ENCODE measurements around the gene FLNB.
A peak's percentile ranks its signal among the peaks of the same experiment; 100 is the strongest.

FLNB gene

DNA sequence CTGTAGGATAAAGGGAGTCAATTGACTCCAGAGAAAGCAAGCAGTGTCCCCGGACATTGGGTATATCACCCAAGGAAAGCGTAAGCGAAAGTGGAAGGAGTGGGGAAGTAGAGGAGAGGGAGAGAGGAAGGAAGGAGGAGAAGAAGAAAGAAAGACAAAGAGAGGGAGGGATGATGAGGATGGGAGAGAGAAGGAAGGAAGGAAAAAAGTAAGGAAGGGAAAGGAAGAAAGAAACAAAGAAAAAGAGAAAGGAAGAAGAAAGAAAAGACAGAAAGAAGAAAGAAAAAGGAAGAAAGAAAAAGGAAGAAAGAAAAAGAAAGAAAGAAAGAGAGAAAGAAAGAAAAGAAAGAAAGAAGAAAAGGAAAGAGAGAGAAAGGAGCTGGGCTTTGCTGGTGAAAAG is 201.7 kb downstream of the FLNB start:
- DNase-seq (ENCODE audit: low spot score): no peak

DNA sequence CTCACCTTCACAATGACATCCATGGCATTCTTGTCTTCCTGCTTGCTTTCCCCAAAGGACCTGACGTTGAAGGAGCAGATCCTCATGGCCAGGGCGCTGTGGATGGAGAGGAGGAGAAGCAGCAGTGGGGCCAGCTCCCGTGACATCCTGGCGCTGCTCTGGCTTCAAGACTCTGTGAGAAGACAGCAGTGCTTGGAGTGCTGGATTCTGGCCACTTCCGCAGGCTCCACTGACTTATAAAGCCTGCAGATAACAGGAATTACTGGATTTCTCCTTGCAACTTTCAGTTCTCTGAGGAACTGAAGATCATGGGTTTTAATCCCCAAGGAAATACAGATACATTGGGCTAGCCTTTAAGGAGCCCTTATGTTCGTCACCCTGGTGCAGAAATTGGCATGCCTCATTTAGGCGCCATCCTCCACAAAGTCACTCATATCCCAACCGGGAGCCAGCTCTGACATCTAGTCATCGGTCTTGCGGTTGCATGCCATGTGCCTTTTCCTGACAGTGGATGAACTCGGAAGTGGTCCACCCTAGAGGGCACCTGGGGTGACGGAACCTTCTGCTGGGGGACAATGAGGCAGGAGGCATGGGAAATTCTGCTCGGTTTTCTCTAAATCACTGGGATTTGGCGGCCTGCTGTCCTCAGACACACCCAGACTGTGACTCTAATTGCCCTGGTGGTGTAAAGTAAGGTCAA is 202.7 kb downstream of the FLNB start, which contains the start of gene DNASE1L3:
Gene DNASE1L3, minus strand, starts transcription at position 212 of the 700 bp plus-strand sequence. Its CDS starts 66 bp downstream, at position 146.
- DNase-seq (ENCODE audit: low spot score): no peak

DNA sequence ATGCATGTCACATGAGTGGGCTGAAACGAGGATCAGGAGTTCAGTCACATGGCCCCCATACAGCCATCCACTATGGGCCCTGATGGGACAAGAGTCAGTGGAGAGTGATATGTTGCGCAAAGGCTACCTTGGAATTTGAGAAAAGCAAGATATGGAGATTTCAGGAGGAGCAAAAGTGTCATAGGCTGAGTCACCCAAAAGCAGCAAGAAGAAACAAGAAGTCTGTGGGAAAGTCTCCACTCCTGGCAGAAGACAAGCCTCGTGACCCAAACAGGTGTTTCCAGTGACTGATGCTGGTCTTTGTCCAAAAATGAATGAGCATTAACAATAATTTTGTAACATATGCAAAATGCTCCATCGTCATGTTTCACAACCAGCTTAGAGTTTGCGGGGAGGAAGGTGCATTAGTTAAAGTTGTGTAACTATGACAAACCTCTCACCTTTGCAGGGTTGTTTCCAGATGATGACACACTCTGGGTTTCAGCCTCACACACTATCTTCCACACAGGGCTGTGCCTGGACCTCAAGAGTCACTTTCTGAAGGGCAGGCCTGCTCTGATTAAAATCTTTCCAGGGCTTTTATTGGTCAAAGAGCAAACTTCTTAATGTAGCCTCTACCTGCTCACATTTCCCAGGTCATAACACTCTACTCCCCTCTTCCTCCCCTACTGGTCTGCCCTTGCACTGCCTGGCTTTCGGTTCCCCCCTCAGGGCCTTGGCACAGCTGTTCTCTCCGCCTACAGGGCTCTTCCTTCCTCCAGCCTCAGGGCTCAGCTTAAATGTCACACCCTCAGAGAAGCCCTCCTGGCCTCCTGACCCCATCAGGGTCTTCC is 206.5 kb downstream of the FLNB start:
- peak; percentile 79 for DNase-seq (ENCODE audit: low spot score)

DNA sequence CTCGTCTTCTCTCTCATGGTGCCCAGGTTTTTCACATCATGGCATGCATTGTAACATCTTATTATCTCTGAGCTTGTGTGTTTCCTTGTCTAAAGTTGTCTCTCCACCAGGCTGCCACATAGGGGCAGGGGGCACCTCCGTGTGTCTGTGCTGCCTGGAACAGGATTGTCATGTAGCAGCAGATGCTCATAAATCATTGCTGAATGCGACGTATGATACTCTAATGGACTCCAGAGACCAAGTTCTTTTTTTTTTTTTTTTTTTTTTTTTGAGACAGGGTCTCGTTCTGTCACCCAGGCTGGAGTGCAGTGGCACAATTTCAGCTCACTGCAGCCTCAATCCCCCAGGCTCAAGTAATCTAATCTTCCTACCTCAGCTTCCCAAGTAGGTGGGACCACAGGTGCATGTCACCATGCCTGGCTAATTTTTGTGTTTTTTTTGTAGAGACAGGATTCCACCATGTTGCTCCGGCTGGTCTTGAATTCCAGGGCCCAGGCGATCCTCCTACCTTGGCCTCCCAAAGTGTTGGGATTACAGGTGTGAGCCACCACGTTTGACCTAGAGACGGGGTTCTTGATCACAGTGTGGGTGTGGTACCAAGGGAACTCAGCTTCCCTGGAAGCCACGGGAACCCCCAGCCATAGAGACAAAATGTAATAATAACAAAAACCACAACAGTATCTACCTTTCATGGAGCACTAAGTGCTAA is 207.2 kb downstream of the FLNB start:
- no peak for DNase-seq (ENCODE audit: low spot score)

DNA sequence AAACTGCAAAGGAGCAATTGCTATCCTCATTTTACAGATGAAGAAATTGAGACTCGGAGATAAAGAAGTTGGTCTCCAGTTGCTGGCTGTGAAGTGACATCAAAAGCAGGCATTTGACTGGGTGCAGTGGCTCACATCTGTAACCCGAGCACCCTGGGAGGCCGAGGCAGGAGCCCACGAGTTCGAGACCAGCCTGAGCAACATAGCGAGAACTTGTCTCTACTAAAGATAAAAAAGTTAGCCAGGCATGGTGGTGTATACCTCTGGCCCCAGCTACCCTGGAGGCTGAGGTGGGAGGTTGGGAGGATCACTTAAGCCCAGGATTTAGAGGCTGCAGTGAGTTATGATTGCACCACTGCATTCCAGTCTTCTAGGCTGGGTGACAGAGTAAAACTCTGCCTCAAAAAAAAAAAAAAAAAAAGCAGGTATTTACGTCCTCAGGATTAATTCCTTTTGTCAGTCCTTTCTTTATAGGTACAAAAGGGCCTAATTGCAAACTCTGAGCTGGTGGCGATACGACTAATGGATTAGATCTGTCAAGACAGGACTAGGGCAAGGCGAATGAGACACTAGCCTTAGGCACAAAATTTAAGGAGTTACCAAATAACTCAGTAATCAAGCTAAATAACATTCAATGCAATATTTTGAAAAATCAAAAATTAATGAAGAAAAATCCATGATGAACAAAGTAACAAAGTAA is 208.4 kb downstream of the FLNB start:
- no peak for DNase-seq (ENCODE audit: low spot score)

DNA sequence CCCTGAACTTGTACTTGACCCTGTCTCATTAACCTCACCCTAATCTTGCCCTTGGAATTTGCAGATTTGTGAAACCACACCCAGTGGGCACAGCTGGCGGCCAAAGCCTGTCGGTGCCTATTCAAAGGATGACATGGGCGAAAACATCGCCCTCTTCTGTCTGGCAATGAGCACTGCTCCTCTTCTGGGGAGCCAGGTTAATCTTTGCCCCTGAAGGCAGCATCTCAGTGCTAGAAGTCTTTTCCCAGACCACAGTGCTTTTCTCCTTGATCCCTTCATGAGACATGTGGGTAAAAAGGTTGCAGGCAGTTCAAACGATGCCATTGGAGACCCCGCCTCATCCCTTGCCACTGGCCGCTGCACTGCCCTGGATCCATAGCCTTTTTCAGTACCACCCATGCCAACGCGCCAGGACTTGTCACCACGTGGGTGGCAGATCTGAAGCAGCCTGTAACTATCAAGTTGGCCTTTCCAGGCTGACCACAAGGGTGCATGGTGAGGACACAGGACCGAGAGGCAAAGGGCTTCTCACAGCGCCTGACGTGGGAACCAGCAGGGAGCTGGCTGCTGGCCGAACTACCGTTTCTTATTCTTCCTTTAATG is 209.1 kb downstream of the FLNB start:
- peak; percentile 77 for DNase-seq (ENCODE audit: low spot score)

DNA sequence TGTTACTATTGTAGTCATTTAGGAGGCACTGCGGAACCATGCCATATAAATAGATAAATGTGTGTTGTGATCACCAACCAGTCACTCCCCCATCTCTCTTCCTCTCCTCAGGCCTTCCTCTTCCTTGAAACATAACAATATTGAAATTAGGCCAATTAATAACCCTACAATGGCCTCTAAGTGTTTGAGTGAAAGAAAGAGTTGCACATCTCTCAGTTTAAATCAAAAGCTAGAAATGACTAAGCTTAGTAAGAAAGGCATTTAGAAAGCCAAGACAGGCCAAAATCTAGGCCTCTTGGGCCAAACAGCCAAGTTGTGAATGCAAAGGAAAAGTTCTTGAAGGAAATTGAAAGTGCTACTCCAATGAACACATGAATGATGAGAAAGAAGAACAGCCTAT is 210.7 kb downstream of the FLNB start:
- no peak for DNase-seq (ENCODE audit: low spot score)

All from germinal center (tissue), 1 donor.